Muscle of back (tissue), 11 donors: Measurements from ENCODE around the gene TAGLN2. TPM values are rescaled to one million over a fixed set of nuclear protein-coding genes. Genes with fewer than 3 reads are reported as not detected.
A peak's percentile ranks its signal among the peaks of the same experiment; 100 is the strongest.

ENCODE experiments used
- DNase-seq, 3 donors: peaks; one replicate each; pipeline versions ENCODE4 v3.0.0 to v3.0.0-alpha.2; 2013
- polyA plus RNA-seq, 10 donors: library from polyadenylated mRNA; unstranded; fragments of 120-200 nt; gene quantifications; one replicate each; pipeline ENCODE4 v1.2.1, GENCODE V29; 2013; ENCODE audit not compliant: insufficient read length in 10 of 10

The TAGLN2 gene
- polyA plus RNA-seq, 10 donors: 148 to 245 (median 204) TPM

DNA sequence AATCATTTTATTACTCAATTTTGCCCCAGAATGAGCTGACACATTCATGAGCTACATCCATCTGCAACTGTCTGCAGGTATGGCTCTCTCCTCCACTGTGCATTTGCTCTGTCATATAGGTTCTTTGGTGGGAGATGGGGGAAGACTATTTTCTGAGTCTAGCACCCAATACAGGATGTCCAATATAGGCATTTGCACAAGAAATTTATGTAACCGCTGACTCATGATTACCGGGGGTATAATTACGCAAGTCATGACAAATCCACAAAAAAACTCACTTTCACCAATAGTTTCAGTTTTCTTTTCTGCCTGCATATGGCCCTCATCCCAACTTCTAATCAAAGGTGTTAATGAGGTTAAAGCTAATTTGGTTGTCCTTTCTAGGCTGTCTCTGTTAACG is 45.3 kb downstream of the TAGLN2 start:
- peak in 1 of 3 donors; percentile 45 for DNase-seq

DNA sequence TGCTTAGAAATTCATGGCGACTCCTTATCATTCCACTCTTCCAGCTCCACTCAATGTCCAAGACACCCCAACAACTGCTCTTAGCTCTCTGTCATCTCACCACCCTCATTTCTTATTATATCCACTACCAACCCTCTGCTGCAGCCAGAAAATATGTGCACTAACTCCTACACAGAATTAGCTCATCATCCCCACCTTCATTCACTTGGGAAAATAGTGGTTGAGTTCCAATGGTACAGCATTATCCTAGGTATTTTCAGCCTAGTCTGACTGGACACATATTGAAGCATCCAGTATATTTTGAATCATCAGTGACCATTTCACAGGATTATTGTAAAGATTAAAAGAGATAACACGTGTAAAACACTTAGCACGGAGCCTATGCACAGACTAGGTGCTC is 46.2 kb downstream of the TAGLN2 start:
- DNase-seq: no peak

DNA sequence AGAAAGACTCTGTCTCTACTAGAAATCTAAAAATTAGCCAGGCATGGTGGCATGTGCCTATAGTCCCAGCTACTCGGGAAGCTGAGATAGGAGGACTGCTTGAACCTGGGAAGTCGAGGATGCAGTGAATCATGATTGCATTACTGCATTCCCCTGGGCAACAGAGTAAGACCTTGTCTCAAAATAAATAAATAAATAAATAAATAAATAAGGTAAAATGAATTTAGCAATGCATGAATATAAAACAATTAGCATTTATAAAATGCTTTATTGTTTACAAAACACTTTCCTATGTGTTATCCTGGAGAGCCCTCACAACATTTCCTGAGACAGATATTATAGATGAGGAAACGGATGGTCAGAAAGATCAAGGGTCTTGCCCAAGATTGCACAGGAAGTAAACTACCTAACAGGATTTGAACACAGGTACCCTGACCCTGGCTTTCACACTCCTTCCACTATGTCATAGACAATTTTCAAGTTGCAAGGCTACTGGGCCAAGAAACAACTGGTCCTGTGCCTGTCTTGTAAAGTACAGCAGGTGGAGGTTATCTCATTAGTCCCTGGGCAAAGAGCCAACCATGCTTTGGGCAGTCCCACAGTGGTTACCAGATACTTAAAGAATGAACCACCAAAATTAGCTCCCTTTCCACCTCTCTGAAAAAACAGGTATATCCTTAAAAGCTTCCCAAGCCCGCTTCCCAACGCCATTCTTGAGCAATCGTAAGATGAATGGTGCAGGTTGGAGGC is 47.4 kb downstream of the TAGLN2 start:
- DNase-seq: no peak

GRCh38 chr1:159873530-159874143 is 51.7 kb downstream of the TAGLN2 start:
- DNase-seq: no peak

GRCh38 chr1:159872891-159873290 is 52.4 kb downstream of the TAGLN2 start:
- DNase-seq: no peak

DNA sequence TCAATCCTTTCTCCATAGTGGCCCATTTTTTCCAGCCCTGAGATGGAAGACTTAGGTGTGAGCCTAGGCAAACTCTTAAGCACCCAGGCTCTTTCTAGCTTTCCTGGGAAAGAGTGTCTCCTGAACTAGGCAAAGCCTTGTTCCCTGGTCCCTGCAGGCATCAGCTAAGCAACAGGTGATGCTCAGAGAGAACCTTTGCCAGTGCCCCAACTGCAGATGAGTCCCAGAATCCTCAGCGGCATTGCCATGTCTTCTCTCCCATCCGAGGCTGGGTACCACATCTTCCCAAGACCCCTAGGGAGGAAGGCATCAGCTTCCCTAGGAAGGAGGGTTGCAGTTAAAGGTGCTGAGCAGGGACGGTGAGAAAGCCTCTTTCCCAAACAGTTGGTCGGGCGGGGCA is 54.6 kb downstream of the TAGLN2 start:
- DNase-seq: no peak

DNA sequence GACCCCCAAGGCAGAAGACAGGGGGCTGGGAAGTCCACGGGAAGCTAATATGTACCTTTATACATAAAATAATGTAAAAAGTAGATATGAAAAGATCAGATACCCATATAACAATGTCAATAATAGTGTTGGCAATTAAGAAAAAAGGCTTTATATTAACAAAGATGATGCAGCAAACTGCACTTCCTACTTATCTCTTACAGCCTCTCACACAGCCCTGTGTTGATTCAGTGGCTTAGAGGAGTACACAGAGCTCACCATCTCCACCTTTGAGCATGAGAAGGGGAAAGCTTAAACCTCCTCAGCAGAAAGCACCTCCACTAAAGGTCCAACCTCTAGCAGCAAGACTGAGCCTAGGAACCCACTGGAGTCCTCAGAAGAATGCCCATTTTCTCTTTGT is 55.7 kb downstream of the TAGLN2 start:
- no peak for DNase-seq

- no peak for DNase-seq
Observed at GRCh38 chr1:159869173-159869572, 56.1 kb downstream of the TAGLN2 start.

GRCh38 chr1:159868766-159869165 is 56.5 kb downstream of the TAGLN2 start:
- no peak for DNase-seq

Other genes with a start within 250 kb of the TAGLN2 start
- not detected for gene CRP, start 210.9 kb downstream of the TAGLN2 start, polyA plus RNA-seq
- gene DUSP23, start 144.5 kb downstream of the TAGLN2 start, polyA plus RNA-seq: 10 to 100 TPM in 1 of 10 donors, 1 to 10 TPM in 9; 4.2 to 10.6 (median 6.9) TPM
- gene FCRL6, start 123.1 kb downstream of the TAGLN2 start, polyA plus RNA-seq: under 1 TPM in 4 of 10 donors, not detected in 6; 0.13 to 0.31 (median 0.19) TPM
- under 1 TPM in 6 of 10 donors, not detected in 4; 0.24 to 0.85 (median 0.61) TPM for gene SLAMF8, start 98.6 kb downstream of the TAGLN2 start, polyA plus RNA-seq
- gene VSIG8, start 62.9 kb downstream of the TAGLN2 start, polyA plus RNA-seq: under 1 TPM in 1 of 10 donors, not detected in 9; 0.12 TPM
- gene CFAP45, start 25.3 kb downstream of the TAGLN2 start, polyA plus RNA-seq: under 1 TPM in 9 of 10 donors, not detected in 1; 0.20 to 0.84 (median 0.37) TPM
- gene IGSF9, start 20.1 kb upstream of the TAGLN2 start, polyA plus RNA-seq: 1 to 10 TPM in 2 of 10 donors, under 1 TPM in 8; 0.24 to 8.3 (median 0.53) TPM
- not detected for gene SLAMF9, start 28.7 kb upstream of the TAGLN2 start, polyA plus RNA-seq
- 1 to 10 TPM; 3.8 to 6.6 (median 5.7) TPM for gene PIGM, start 106.5 kb upstream of the TAGLN2 start, polyA plus RNA-seq
- gene KCNJ10, start 144.7 kb upstream of the TAGLN2 start, polyA plus RNA-seq: under 1 TPM; 0.35 to 0.91 (median 0.50) TPM
- under 1 TPM in 9 of 10 donors, not detected in 1; 0.04 to 0.13 (median 0.08) TPM for gene KCNJ9, start 156.0 kb upstream of the TAGLN2 start, polyA plus RNA-seq
- gene IGSF8, start 173.1 kb upstream of the TAGLN2 start, polyA plus RNA-seq: 10 to 100 TPM; 13.6 to 22.9 (median 18.2) TPM
- gene ATP1A2, start 190.3 kb upstream of the TAGLN2 start, polyA plus RNA-seq: 100 to 1,000 TPM in 2 of 10 donors, 10 to 100 TPM in 8; 30.5 to 114 (median 76.2) TPM
- gene ATP1A4, start 226.1 kb upstream of the TAGLN2 start, polyA plus RNA-seq: 1 to 10 TPM in 9 of 10 donors, under 1 TPM in 1; 0.71 to 6.2 (median 2.3) TPM